Chondrocyte (in vitro differentiated cells): ENCODE measurements around the gene SLC9A4. TPM values are rescaled to one million over a fixed set of nuclear protein-coding genes. Genes with fewer than 3 reads are reported as not detected.

Experiments
- DNase-seq: peaks from one replicate; pipeline ENCODE4 v3.0.0; 2021; ENCODE audit warnings: mixed read lengths, low spot score
- H3K27ac Mint-ChIP-seq: one replicate; pipeline ENCODE4 v1.8.0; 2021; ENCODE audit warnings: mild to moderate bottlenecking, moderate library complexity, mixed read lengths; ENCODE audit not compliant: unreplicated experiment
- H3K27me3 Mint-ChIP-seq: 2 replicates; pipeline ENCODE4 v1.8.0; 2021; ENCODE audit warnings: low read depth, mixed read lengths
- H3K36me3 Mint-ChIP-seq: 2 replicates; pipeline ENCODE4 v1.8.0; 2021; ENCODE audit warnings: low read depth, mixed read lengths
- H3K4me1 Mint-ChIP-seq: 2 replicates; pipeline ENCODE4 v1.8.0; 2021; ENCODE audit warnings: low read depth, mild to moderate bottlenecking, mixed read lengths
- H3K4me3 Mint-ChIP-seq: one replicate; pipeline ENCODE4 v1.8.0; 2021; ENCODE audit warnings: mild to moderate bottlenecking, moderate library complexity, mixed read lengths; ENCODE audit not compliant: unreplicated experiment
- H3K9me3 Mint-ChIP-seq: 2 replicates; pipeline ENCODE4 v1.8.0; 2021; ENCODE audit warnings: low read depth, mixed read lengths
- CTCF ChIP-seq: fragments of 200-600 bp; sonication (generic); IDR thresholded peaks from 2 replicates; pipeline ENCODE4 v1.5.0; 2021; ENCODE audit warnings: antibody characterized with exemption, mild to moderate bottlenecking, moderate library complexity
- total RNA-seq: library from RNA; stranded (reverse); gene quantifications from 3 replicates; pipeline ENCODE4 v1.2.1, GENCODE V29; 2021

SLC9A4 gene
- total RNA-seq, 1 donor from 2014 or later = not detected

- no peaks in the 10 kb centered on the region for H3K9me3 Mint-ChIP-seq
- no peak overlapping the region for H3K27ac Mint-ChIP-seq
- peaks cover 15% of the 10 kb centered on the region for H3K27me3 Mint-ChIP-seq
- H3K36me3 Mint-ChIP-seq = no peaks in the 10 kb centered on the region
- H3K4me1 Mint-ChIP-seq = no peaks in the 10 kb centered on the region
- no peak overlapping the region for H3K4me3 Mint-ChIP-seq
- no peak for TF ChIP-seq CTCF
- DNase-seq = no peak
Observed at GRCh38 chr2:102540882-102541281, 67.9 kb downstream of the SLC9A4 start.

GRCh38 chr2:102544182-102544581 lies 71.2 kb downstream of the SLC9A4 start:
- Mint-ChIP-seq H3K4me1 (no peaks in the 10 kb centered on the region), H3K27ac (no peak overlapping the region), H3K9me3 (peaks cover 17% of the 10 kb centered on the region), H3K27me3 (peaks cover 8% of the 10 kb centered on the region), H3K4me3 (no peak overlapping the region), H3K36me3 (peaks cover 3% of the 10 kb centered on the region)
- no peak for TF ChIP-seq CTCF
- no peak for DNase-seq

- Mint-ChIP-seq H3K4me1 (no peaks in the 10 kb centered on the region), H3K27ac (no peak overlapping the region), H3K9me3 (peaks cover 32% of the 10 kb centered on the region), H3K36me3 (peaks cover 5% of the 10 kb centered on the region), H3K4me3 (no peak overlapping the region), H3K27me3 (peaks cover 8% of the 10 kb centered on the region)
- TF ChIP-seq CTCF = no peak
- DNase-seq = no peak
Observed at GRCh38 chr2:102547462-102547861, 74.4 kb downstream of the SLC9A4 start.

- Mint-ChIP-seq H3K9me3 (peaks cover 32% of the 10 kb centered on the region), H3K36me3 (peaks cover 5% of the 10 kb centered on the region), H3K27me3 (peaks cover 4% of the 10 kb centered on the region), H3K4me3 (no peak overlapping the region), H3K27ac (no peak overlapping the region), H3K4me1 (no peaks in the 10 kb centered on the region)
- no peak for DNase-seq
- TF ChIP-seq CTCF = no peak
Observed at GRCh38 chr2:102549027-102549426, 76.0 kb downstream of the SLC9A4 start.

GRCh38 chr2:102550151-102550550 lies 77.1 kb downstream of the SLC9A4 start:
- TF ChIP-seq CTCF = no peak
- no peak for DNase-seq
- Mint-ChIP-seq H3K27me3 (no peaks in the 10 kb centered on the region), H3K4me3 (no peak overlapping the region), H3K9me3 (peaks cover 32% of the 10 kb centered on the region), H3K36me3 (peaks cover 5% of the 10 kb centered on the region), H3K27ac (no peak overlapping the region), H3K4me1 (no peaks in the 10 kb centered on the region)
